Activated T-cell treated with anti-CD3 and anti-CD28 coated beads, Interleukin-2, amount 50 U/mL, for 4 hours (primary cell): ENCODE results near the gene FASTKD2. TPM values are rescaled to one million over a fixed set of nuclear protein-coding genes. Genes with fewer than 3 reads are reported as not detected.
"Not testable (repeated sequence)": the region's sequence is repeated elsewhere in the genome, so short reads cannot be mapped to it uniquely, and the experiment has no call there.

Experiments used
- ATAC-seq, 2 donors: fragments of 200-7000 bp; cut with Tn5 transposase; one replicate each; pipeline ENCODE4 v1.10.0; 2021
- DNase-seq: peaks from one replicate; pipeline ENCODE4 v3.0.0-alpha.2; 2020
- H3K27me3 Mint-ChIP-seq: one replicate; pipeline ENCODE4 v1.8.0; 2021; ENCODE audit warnings: low read depth, mixed read lengths
- H3K36me3 Mint-ChIP-seq: one replicate; pipeline ENCODE4 v1.8.0; 2022; ENCODE audit warnings: mixed read lengths; ENCODE audit not compliant: insufficient read depth
- H3K4me1 Mint-ChIP-seq: one replicate; pipeline ENCODE4 v1.8.0; 2021; ENCODE audit warnings: low read depth, mixed read lengths
- H3K4me3 Mint-ChIP-seq: one replicate; pipeline ENCODE4 v1.8.0; 2021; ENCODE audit warnings: mild to moderate bottlenecking, moderate library complexity, mixed read lengths
- H3K9me3 Mint-ChIP-seq: one replicate; pipeline ENCODE4 v1.8.0; 2021; ENCODE audit warnings: mixed read lengths
- total RNA-seq, 3 donors: library from RNA; stranded (reverse); gene quantifications; one replicate each; pipeline ENCODE4 v1.2.1, GENCODE V29; 2021

FASTKD2 gene
- total RNA-seq, 3 donors from 2014 or later: 45.2 to 47.3 (median 46.8) TPM

DNA sequence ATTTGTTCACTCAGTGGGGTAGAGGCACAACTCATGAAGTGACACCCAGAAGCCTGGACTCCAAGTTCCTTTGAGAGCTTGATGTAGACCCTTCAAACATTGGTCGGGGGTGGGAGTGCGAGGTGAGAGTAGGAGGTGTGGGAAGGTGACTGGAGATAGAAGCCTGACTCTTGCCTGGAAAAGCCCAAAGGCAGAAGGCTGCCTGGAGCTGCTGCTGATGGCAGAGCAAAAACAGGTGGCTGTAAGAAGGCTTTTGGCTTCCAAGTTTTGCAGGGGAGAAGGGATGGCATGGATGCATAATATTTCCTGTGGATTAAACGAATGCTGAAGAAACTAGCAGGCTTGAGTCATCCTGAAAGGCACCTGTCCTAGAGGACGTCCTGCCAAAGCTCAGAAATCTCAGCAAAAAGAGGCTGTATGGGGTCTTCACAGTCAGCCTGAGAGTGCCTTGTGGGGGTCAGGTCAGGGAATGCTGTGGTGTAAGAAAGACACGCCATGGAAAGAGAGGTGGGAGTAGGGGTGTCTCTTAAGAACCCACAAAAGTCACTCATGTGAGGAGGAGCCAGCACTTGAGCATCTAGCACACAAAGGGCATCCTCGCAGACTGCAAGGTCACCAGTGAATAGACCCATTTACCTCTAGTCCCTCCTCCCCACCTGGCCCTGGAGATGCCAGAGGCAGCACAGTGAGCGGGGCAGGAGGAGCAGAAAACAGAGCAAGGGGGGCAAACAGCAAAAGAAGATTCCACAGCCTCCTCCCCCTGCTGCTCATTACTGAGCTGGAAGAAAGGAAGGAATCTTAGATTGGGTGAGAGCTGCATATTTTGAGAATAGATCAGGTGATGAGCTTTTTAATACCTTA, 37.5 kb downstream of the FASTKD2 start:
- H3K27me3 Mint-ChIP-seq: no peaks in the 10 kb centered on the region
- peaks cover 9% of the 10 kb centered on the region for H3K36me3 Mint-ChIP-seq
- no peaks in the 10 kb centered on the region for H3K9me3 Mint-ChIP-seq
- peaks cover 20% of the 10 kb centered on the region for H3K4me1 Mint-ChIP-seq
- DNase-seq: no peak
- ATAC-seq: no peak
- H3K4me3 Mint-ChIP-seq: no peak overlapping the region

DNA sequence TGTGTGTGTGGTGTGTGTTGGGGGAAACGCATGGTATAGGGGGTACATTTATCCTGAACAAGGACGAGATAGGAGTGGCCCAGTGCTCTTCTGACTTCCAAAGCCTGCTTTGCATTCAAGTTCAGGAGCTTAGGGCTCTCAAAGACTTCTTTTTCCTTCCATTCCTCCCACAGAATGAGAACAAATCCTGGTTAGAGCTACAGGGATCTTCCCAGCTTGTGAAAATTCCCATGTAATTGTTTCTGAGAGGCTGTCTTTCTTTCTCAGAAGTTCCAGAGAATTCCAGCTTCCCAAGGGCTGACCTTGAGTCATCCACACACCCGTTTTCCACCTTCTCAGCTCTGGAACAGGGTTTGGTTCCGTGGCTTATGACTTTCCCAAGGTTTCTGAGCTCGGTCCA, 38.9 kb downstream of the FASTKD2 start:
- no peaks in the 10 kb centered on the region for H3K9me3 Mint-ChIP-seq
- H3K36me3 Mint-ChIP-seq: peaks cover 7% of the 10 kb centered on the region
- H3K4me1 Mint-ChIP-seq: peaks cover 9% of the 10 kb centered on the region
- DNase-seq (no peak), ATAC-seq (no peak)
- H3K27me3 Mint-ChIP-seq: no peaks in the 10 kb centered on the region
- no peak overlapping the region for H3K4me3 Mint-ChIP-seq

DNA sequence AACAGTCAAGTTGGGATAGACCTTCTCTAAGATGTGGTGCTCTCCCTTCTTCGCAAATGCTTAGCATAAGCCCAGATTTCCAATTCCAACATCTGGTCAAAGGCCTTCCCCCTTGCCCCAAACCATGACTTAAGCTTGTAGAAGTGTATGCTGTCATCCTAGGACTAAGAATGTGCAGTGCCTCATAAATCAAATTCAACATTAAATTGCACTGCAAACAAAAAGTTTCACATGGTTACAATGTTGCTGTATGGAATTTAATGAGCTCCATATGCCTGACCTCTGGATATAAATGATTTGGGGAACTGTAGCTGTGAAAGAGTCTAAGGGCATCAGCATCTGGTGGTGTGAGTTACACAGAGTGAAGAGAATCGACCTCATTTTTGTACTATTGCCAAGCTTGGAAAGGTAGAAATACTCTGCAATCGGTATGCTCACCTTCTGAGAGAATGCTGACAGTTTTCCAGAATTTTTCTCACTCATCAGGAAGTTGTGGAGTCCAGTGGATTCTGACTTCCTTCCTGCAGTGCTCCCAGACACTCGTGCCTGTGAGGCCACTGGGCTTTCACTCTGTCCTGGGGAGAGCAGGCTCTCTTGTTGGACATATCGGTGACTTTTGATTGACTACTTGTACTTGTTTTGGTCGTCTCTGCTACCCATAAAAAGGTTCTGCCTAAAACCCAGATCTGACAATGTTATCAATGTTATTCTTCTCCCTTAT, 40.6 kb downstream of the FASTKD2 start:
- no peaks in the 10 kb centered on the region for H3K4me1 Mint-ChIP-seq
- H3K4me3 Mint-ChIP-seq: no peak overlapping the region
- no peaks in the 10 kb centered on the region for H3K27me3 Mint-ChIP-seq
- ATAC-seq (no peak), DNase-seq (no peak)
- H3K36me3 Mint-ChIP-seq: peaks cover 7% of the 10 kb centered on the region
- H3K9me3 Mint-ChIP-seq: no peaks in the 10 kb centered on the region

DNA sequence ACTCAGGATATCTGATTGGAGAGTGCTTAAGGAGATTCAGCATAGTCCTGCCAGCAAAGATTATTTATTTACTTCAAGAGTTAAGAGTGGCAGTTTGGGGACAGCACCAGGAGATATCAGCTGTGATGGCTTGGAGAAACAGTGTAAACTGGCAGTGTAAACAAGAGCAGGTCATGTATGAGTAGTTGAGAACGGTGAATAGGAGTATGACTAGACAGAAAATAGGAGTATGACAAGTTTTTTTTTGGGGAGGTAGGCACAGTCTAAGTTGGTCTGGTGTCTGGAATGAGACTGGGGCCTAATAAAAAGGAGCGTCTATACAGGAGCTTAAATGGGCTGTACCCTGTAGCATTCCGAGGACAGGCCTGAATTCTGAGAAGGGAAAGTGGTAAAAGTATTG, 42.2 kb downstream of the FASTKD2 start:
- ATAC-seq, DNase-seq, H3K27me3 Mint-ChIP-seq, H3K36me3 Mint-ChIP-seq, H3K4me3 Mint-ChIP-seq, H3K9me3 Mint-ChIP-seq, H3K4me1 Mint-ChIP-seq: not testable (repeated sequence)

DNA sequence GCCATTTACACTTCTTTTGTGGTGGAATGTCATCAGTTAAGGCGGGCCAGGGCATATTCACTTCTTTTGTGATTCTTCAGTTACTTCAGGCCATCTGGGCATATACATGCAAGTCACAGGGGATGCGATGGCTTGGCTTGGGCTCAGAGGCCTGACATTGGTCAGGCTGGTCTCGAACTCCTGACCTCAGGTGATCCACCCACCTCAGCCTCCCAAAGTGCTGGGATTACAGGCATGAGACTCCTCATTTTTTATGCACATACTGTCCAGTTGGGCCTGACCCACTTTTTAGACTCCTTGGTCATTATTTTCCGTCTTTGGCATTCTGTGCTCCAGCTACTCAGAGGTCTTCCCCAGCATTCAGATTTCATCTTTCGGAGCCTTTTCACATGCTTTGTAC, 47.1 kb downstream of the FASTKD2 start:
- not testable (repeated sequence) for ATAC-seq, H3K4me3 Mint-ChIP-seq, H3K27me3 Mint-ChIP-seq, DNase-seq, H3K4me1 Mint-ChIP-seq, H3K9me3 Mint-ChIP-seq, H3K36me3 Mint-ChIP-seq

DNA sequence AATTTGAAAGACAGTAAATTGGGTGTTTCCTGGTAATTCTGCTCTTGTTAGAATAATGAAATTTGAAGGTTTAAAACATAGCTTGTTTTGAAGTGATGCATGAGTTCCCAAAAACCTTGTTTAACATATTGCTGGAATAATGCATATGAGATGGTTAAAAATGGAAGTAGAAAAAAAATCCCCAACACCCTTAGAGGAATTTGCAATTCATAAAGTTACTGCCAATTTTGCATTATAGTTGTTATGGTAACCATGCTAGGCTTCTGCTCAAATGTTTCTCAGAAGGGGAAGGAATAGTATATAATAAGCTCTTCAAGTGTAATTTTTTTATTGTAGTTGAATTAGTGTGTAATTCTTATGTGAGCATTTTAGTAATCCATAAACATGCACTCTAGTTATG, 49.1 kb downstream of the FASTKD2 start:
- H3K9me3 Mint-ChIP-seq: no peaks in the 10 kb centered on the region
- ATAC-seq (no peak), DNase-seq (no peak)
- H3K27me3 Mint-ChIP-seq: no peaks in the 10 kb centered on the region
- no peaks in the 10 kb centered on the region for H3K4me1 Mint-ChIP-seq
- H3K4me3 Mint-ChIP-seq: no peak overlapping the region
- no peaks in the 10 kb centered on the region for H3K36me3 Mint-ChIP-seq

DNA sequence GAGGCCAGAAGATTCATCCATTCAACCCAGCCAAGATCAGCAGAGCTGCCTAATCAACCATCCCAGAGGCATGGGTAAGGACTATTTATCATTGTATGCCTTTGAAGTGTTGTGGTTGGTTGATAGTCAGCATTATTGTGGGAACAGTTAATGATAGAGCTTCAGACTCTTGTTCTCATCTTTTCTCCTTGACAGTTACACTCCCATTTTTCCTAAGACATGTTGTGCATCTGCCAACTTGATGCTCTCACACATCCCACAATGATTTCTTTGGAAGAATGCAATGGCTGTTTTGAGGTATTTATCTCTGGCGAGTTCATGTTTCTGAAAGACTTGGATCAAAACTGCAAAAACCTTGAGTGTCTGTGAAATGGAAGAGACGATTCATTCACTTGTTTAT, 55.4 kb downstream of the FASTKD2 start:
- Mint-ChIP-seq H3K4me3 (no peak overlapping the region), H3K27me3 (no peaks in the 10 kb centered on the region), H3K9me3 (no peaks in the 10 kb centered on the region), H3K4me1 (no peaks in the 10 kb centered on the region), H3K36me3 (no peaks in the 10 kb centered on the region)
- ATAC-seq (no peak), DNase-seq (no peak)

DNA sequence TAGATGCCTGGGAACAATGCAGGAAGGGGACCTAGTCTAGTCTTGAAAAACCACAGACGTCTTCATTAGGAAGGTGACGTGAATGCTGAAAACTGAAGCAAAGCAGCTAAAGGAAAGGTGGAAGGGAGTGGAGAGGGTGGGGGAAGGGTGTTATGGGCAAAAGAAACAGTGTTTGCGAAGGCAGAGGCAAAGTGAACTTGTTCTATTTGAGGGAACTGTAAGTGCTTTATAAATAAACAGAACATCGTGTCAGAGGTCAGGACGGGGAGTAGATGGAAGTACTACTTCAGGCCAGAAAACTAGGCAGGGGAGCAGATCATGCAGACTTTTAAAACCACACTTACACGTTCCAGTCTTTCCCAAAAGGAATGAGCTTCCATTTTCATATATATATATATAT, 57.8 kb downstream of the FASTKD2 start:
- H3K4me3 Mint-ChIP-seq: no peak overlapping the region
- H3K27me3 Mint-ChIP-seq: no peaks in the 10 kb centered on the region
- ATAC-seq (no peak), DNase-seq (no peak)
- no peaks in the 10 kb centered on the region for H3K4me1 Mint-ChIP-seq
- peaks cover 3% of the 10 kb centered on the region for H3K36me3 Mint-ChIP-seq
- no peaks in the 10 kb centered on the region for H3K9me3 Mint-ChIP-seq

DNA sequence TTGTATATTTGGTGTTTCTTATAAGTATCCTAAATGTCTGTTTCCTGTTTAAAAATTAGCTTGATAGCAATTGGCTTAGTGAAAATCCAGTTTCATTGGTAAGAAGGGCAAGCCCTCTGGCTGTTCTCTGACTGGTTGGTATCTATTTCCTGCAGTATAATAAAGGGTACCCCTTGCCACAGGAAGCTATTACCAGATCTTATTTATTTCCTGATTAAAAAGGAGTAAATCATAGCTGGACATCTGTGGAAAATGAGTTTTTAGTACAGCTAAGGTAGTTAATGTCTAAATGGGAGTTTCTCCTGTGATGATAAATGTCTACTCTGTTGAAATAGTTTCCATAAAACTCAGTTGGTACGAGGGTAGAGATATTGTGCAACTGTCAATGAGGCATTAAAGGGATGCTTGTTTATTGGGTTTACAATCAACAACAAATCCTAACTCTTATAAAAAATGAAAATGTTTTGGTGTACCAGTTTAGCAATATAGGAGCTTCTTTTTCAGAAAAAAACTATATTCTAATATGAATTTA, 58.7 kb downstream of the FASTKD2 start:
- ATAC-seq: no peak
- Mint-ChIP-seq H3K9me3 (no peaks in the 10 kb centered on the region), H3K4me3 (no peak overlapping the region), H3K27me3 (no peaks in the 10 kb centered on the region), H3K4me1 (no peaks in the 10 kb centered on the region), H3K36me3 (peaks cover 3% of the 10 kb centered on the region)
- no peak for DNase-seq

DNA sequence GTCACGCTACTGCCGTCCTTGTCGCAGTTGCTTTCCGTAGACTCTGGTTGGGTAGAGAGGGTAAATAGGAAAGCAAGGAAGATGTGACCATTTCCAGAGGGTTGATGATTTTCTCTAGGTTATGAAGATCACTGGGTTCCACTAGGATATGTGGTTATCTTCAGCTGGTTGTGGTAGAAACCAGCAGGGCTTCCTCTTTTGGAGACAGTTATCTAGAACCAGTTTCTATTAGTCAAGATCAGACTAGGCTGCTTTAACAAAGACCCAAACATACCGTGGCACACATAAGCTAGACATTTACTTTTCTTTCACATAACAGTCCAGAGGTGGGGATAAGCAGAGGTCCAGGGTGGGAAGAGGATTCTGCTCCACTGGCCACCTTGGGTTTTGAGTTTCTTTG, 59.6 kb downstream of the FASTKD2 start:
- Mint-ChIP-seq H3K4me1 (no peaks in the 10 kb centered on the region), H3K27me3 (no peaks in the 10 kb centered on the region), H3K4me3 (no peak overlapping the region), H3K36me3 (peaks cover 3% of the 10 kb centered on the region), H3K9me3 (no peaks in the 10 kb centered on the region)
- DNase-seq (no peak), ATAC-seq (no peak)

DNA sequence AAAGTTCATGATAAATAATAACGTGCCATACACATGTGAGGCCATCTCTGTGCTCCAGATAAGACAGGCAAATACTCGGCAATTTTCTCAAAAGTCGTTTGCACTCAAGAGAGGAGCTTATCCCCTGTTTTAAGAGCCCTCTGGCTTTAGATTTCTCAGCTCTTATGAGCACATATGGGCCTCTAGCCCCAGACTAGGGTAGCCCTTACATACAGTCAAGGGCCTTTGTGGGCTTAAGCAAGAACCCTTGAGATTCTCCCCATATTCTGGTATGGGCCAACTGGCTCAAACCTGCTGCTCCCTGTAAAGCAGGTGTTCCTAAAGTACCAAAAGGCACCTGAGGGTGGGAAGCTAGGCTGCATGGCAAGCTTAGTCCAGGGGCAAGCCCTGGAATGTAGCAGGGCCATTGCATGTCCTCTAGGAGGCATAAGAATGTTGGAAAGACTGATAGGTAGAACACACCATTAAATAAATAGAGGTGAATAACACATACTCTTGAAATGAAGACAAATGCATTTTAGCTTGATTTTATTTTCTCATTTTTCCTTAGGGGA, 66.1 kb downstream of the FASTKD2 start:
- ATAC-seq (no peak), DNase-seq (no peak)
- Mint-ChIP-seq H3K27me3 (no peaks in the 10 kb centered on the region), H3K4me3 (no peak overlapping the region), H3K9me3 (peaks cover 12% of the 10 kb centered on the region), H3K36me3 (peaks cover 3% of the 10 kb centered on the region), H3K4me1 (no peaks in the 10 kb centered on the region)

DNA sequence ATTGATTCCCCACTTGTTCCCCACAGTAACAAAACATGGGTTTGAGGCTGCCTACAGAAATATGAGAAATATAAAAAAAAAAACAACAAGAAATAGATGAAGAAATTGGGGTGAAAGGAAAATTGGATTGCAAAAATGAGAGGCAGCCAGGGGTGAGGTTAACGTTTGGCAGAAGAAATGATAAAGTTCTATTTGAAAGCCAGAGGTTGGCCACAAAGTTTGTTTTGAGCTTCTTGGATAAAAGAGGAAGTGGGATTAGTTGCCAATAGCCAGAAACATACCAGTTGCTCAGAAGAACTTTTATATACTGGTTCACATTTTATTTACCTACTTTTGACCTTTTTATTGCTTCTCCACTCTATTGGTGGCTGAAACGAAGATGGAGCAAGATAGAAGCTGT, 67.5 kb downstream of the FASTKD2 start:
- Mint-ChIP-seq H3K4me3 (no peak overlapping the region), H3K4me1 (no peaks in the 10 kb centered on the region), H3K9me3 (peaks cover 12% of the 10 kb centered on the region), H3K36me3 (no peaks in the 10 kb centered on the region), H3K27me3 (no peaks in the 10 kb centered on the region)
- DNase-seq (no peak), ATAC-seq (no peak)

DNA sequence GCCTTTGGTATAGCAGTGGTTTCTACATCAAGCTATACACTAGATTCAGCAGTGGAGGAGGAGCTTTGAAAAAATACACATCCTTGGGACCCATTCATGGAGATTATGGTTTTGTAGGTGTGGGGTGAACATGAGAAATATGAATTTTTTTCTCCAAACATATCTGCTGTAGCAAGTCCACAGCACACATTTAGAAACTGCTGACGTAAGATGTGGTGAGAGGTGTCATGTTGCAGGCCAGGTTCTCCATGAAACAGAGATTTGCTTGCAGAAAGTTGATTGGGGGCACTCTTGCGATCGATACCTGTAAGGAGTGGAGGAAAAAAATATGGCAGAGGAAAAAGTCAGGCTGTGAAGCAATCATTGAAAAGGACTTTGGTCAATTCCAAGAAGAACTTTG, 67.9 kb downstream of the FASTKD2 start:
- no peaks in the 10 kb centered on the region for H3K27me3 Mint-ChIP-seq

DNA sequence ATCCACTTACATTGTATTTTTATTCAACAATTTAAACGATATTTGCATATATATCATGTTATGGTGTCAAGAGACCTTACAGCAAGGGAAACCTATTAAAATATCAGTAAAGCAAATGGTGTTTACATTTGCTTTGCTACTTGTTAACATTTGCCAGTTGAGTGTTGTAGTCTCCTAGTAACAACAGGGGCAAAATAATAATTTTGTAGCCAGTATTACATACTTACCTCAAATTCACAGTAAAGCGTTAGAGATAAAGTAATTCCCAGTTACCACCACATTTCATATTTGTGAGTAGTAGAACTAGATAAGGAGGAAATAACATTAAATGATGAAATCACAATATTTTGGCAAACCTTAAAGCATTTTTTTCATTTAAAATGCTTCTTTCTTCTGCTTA, 71.3 kb downstream of the FASTKD2 start:
- no peaks in the 10 kb centered on the region for H3K27me3 Mint-ChIP-seq
- no peak overlapping the region for H3K4me3 Mint-ChIP-seq
- H3K4me1 Mint-ChIP-seq: no peaks in the 10 kb centered on the region
- no peak for ATAC-seq
- H3K9me3 Mint-ChIP-seq: peaks cover 12% of the 10 kb centered on the region
- no peaks in the 10 kb centered on the region for H3K36me3 Mint-ChIP-seq
- DNase-seq: no peak

More for the DNA sequence above, 67.9 kb downstream of the FASTKD2 start:
- Mint-ChIP-seq H3K4me3 (no peak overlapping the region), H3K9me3 (peaks cover 12% of the 10 kb centered on the region), H3K4me1 (no peaks in the 10 kb centered on the region), H3K36me3 (no peaks in the 10 kb centered on the region)
- DNase-seq: no peak
- no peak for ATAC-seq
